H1 (cell line): Measurements from ENCODE around the gene GPR162. TPM values are rescaled to one million over a fixed set of nuclear protein-coding genes. Genes with fewer than 3 reads are reported as not detected.
A peak's percentile ranks its signal among the peaks of the same experiment; 100 is the strongest.

Source experiments
- CBX8 ChIP-seq: fragments of 300-800, 300-1000 bp; sonication (generic); IDR thresholded peaks from 2 replicates; pipeline ENCODE4 v1.7.1; 2016; ENCODE audit warnings: low read depth, low read length, borderline replicate concordance
- CHD7 ChIP-seq: fragments of 300-600 bp; sonication (generic); IDR thresholded peaks from 2 replicates; pipeline ENCODE4 v1.7.1; 2012; ENCODE audit warnings: low read length, moderate library complexity, mild to moderate bottlenecking, inconsistent platforms; ENCODE audit not compliant: insufficient replicate concordance
- CTBP2 ChIP-seq: IDR thresholded peaks from 2 replicates; pipeline ENCODE4 v1.7.0; 2011; ENCODE audit warnings: borderline replicate concordance, mild to moderate bottlenecking, moderate library complexity, mixed read lengths, low read length; ENCODE audit not compliant: insufficient read depth, insufficient read length
- HDAC2 ChIP-seq, 2 experiments: fragments of 300-600 bp in 1 of 2; sonication (generic) in 1 of 2; IDR thresholded peaks; 2 replicates each; pipeline ENCODE4 v1.6.1; 2011 to 2012; ENCODE audit warnings: low read depth in 2 of 2, low read length in 2 of 2, mild to moderate bottlenecking in 2 of 2, moderate library complexity in 2 of 2, borderline replicate concordance in 1 of 2, inconsistent platforms in 1 of 2
- JUN ChIP-seq: IDR thresholded peaks from 2 replicates; pipeline ENCODE4 v1.6.1; 2011; ENCODE audit warnings: low read depth, mild to moderate bottlenecking, improper control_type of control experiment, low read length
- NANOG ChIP-seq: IDR thresholded peaks from 2 replicates; pipeline ENCODE4 v1.6.1; 2011; ENCODE audit warnings: low read length, low read depth, mild to moderate bottlenecking, inconsistent platforms; ENCODE audit not compliant: insufficient read depth, poor library complexity, severe bottlenecking
- SIRT6 ChIP-seq: IDR thresholded peaks from one replicate; pipeline ENCODE4 v1.7.1; 2012; ENCODE audit warnings: low read length, inconsistent platforms
- TAF7 ChIP-seq: optimal IDR thresholded peaks from 2 replicates; pipeline ENCODE3; 2011; ENCODE audit warnings: low read depth, mild to moderate bottlenecking, inconsistent platforms, low read length, moderate library complexity, borderline replicate concordance
- polyA plus RNA-seq, 7 experiments: library from polyadenylated mRNA; depleted of rRNA in 3 of 7; stranded (reverse) in 5 of 7; unstranded in 2 of 7; fragments of >200 nt in 5 of 7; fragments of 200-250 nt in 2 of 7; gene quantifications; 1 replicate in 5 of 7; 2 replicates in 1 of 7; 4 replicates in 1 of 7; pipeline versions ENCODE4 v1.2.1 to v1.2.3, GENCODE V29; 2011 to 2013; ENCODE audit warnings: missing spikeins in 2 of 7, mixed read lengths in 2 of 7
- total RNA-seq: library from RNA; stranded (reverse); fragmentation: NEBNext Ultra II Directional; extraction: Animal tissue kit (Norgen Biotek cat#: 25700); gene quantifications from 2 replicates; pipeline ENCODE4 v1.2.1, GENCODE V29; 2021

Gene GPR162
- total and polyA plus RNA-seq, 2 of the 8 experiments (the other 6 are each of a cell fraction or from before 2014, with no cell fraction given) = 7.3 to 8.8 TPM

DNA sequence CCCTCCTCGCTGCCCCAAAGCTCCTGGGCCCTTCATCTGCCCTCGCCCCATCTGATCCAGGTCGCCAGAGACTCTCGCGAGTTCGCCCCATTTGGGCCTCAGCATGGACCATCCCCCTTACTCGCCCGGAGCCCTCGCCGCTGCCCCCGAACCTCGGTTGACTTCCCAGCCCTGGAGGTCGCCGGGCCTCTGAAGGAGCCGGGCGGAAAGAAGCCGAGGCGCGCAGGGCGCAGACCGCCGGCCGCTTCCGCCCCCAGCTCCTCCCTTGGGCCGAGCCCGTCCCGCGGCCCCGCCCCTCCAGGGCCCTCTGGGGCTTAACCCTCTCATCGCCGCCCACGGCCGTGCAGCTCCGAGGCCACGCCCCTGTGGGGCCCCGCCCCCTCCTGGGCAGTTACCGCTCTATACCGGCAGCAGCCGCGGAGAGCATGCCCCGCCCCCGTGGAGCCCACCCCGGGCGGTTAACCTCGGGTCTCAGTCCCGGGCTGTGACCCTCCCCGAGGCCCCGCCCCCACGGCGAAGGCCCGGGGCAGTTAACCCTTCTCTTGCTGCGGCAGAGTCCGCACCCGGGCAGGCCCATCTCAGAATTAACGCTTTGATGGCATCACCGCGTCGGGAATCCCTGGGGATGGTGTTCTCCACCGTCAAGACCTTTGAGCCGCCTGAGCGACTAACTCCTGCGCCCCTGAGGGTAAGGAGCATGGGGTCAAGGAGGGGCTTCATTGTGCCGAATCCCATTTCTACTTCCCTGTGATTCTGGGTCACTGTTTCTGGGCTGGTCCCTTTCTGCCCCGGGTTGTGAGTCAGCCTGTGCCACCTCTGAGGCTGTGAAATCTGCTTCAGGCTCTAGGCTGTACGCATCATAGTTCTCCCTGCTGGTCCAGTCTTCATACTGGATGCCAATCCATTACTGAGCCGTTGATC lies 51.7 kb downstream of the GPR162 start, which contains the start of gene SPSB2 (continued):
- TF ChIP-seq CHD7 = no peak
- peak in 1 of 2 experiments; percentile 16; a peak in 1 of 4 replicates for TF ChIP-seq HDAC2 (IDR thresholded peaks at IDR 0.05; ENCODE audit: borderline replicate concordance in 1 of 2, low read depth in 2 of 2, low read length in 2 of 2)
- TF ChIP-seq JUN = no peak
- no peak for TF ChIP-seq TAF7
- TF ChIP-seq CBX8 = no peak
- TF ChIP-seq NANOG = peak; percentile 28
- TF ChIP-seq CTBP2 = no peak
- TF ChIP-seq SIRT6 = no peak
